HEK293 (cell line): Measurements from ENCODE around the gene PLA2G3.

Source experiments
- CTCF ChIP-seq: fragments of 450-650 bp; formaldehyde crosslinking; IDR thresholded peaks from 2 replicates; pipeline ENCODE4 v1.5.1; 2016; ENCODE audit warnings: missing biosample characterization, missing genetic modification characterization
- REST ChIP-seq: fragments of 450-650 bp; formaldehyde crosslinking; IDR thresholded peaks from 2 replicates; pipeline ENCODE4 v1.5.1; 2016; ENCODE audit warnings: missing biosample characterization, missing genetic modification characterization
- TCF7L2 ChIP-seq: IDR thresholded peaks from 2 replicates; pipeline ENCODE4 v1.6.1; 2011; ENCODE audit warnings: low read depth, mild to moderate bottlenecking, inconsistent platforms, low read length, moderate library complexity, borderline replicate concordance
- YY1 ChIP-seq: fragments of 450-650 bp; formaldehyde crosslinking; IDR thresholded peaks from 2 replicates; pipeline ENCODE4 v1.5.1; 2018; ENCODE audit warnings: missing biosample characterization, missing genetic modification characterization
- ZBTB8A ChIP-seq: fragments of 450-650 bp; formaldehyde crosslinking; IDR thresholded peaks from 2 replicates; pipeline ENCODE4 v1.5.1; 2016; ENCODE audit warnings: missing biosample characterization, missing genetic modification characterization
- ZNF302 ChIP-seq: fragments of 450-650 bp; formaldehyde crosslinking; IDR thresholded peaks from 2 replicates; pipeline ENCODE4 v1.5.1; 2016; ENCODE audit warnings: missing biosample characterization, missing genetic modification characterization, low read depth
- ZNF341 ChIP-seq: fragments of 450-650 bp; formaldehyde crosslinking; IDR thresholded peaks from 2 replicates; pipeline ENCODE4; 2016; ENCODE audit warnings: low read depth, missing biosample characterization, missing genetic modification characterization
- ZNF350 ChIP-seq: fragments of 450-650 bp; formaldehyde crosslinking; IDR thresholded peaks from 2 replicates; pipeline ENCODE4 v1.5.0; 2017; ENCODE audit warnings: missing biosample characterization, mild to moderate bottlenecking, missing genetic modification characterization
- ZNF48 ChIP-seq: fragments of 450-650 bp; formaldehyde crosslinking; IDR thresholded peaks from 2 replicates; pipeline ENCODE4 v1.5.1; 2016; ENCODE audit warnings: missing biosample characterization, missing genetic modification characterization
- ZNF660 ChIP-seq: fragments of 450-650 bp; IDR thresholded peaks from 2 replicates; pipeline ENCODE4 v1.5.1; 2018; ENCODE audit warnings: missing biosample characterization, mild to moderate bottlenecking, missing genetic modification characterization
- ZNF768 ChIP-seq: fragments of 450-650 bp; formaldehyde crosslinking; IDR thresholded peaks from 2 replicates; pipeline ENCODE4 v1.5.1; 2018; ENCODE audit warnings: missing biosample characterization, mild to moderate bottlenecking, missing genetic modification characterization
- ZNF777 ChIP-seq: fragments of 450-650 bp; formaldehyde crosslinking; IDR thresholded peaks from 2 replicates; pipeline ENCODE4 v1.5.1; 2017; ENCODE audit warnings: missing biosample characterization, missing genetic modification characterization, borderline replicate concordance
- TF ChIP-seq, protein P1 (sequence below): fragments of 450-650 bp; formaldehyde crosslinking; optimal IDR thresholded peaks from 2 replicates; pipeline ENCODE3; 2016; ENCODE audit warnings: missing biosample characterization, mild to moderate bottlenecking, missing genetic modification characterization
- TF ChIP-seq, protein P2 (sequence below): fragments of 450-650 bp; IDR thresholded peaks from 2 replicates; pipeline ENCODE4 v1.5.1; 2018; ENCODE audit warnings: missing biosample characterization, missing genetic modification characterization

DNA sequence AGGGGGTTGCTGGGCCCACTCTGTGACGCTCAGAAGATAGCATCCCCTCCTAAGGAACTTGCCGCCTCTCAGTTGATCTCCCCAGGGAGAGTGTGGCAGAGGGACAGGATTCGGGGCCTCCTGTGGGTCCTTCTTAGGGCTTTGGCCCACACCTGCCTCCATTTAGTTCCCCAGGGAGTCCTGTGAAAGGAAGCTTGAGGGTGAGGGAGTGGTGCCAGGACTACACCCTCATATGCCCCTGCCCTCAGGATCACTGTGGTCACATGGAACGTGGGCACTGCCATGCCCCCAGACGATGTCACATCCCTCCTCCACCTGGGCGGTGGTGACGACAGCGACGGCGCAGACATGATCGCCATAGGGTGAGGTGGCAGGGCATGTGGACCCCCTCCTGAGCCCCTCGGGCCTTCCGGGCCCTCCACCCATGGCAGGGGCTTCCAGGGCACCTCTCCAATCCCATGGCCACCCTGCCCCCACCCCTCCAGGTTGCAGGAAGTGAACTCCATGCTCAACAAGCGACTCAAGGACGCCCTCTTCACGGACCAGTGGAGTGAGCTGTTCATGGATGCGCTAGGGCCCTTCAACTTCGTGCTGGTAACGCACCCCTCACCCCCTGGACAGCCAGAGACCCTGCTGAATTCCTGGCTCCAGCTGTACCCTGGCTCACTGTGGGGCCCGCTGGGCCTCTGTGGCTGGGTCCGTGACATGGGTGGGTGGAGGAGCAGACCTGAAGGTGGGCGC lies 14.0 kb downstream of the PLA2G3 start:
- TF ChIP-seq TCF7L2 (no peak), CTCF (no peak), ZNF350 (tag by site-specific recombination) (no peak), ZNF302 (tag by site-specific recombination) (no peak), ZNF660 (tag by site-specific recombination) (no peak), ZNF768 (tag by site-specific recombination) (no peak), ZNF777 (no peak), ZBTB8A (no peak), ZNF48 (tag by site-specific recombination) (no peak), REST (no peak), ZNF341 (tag by site-specific recombination) (no peak), YY1 (tag by site-specific recombination) (no peak)
- TF ChIP-seq, protein P1, sequence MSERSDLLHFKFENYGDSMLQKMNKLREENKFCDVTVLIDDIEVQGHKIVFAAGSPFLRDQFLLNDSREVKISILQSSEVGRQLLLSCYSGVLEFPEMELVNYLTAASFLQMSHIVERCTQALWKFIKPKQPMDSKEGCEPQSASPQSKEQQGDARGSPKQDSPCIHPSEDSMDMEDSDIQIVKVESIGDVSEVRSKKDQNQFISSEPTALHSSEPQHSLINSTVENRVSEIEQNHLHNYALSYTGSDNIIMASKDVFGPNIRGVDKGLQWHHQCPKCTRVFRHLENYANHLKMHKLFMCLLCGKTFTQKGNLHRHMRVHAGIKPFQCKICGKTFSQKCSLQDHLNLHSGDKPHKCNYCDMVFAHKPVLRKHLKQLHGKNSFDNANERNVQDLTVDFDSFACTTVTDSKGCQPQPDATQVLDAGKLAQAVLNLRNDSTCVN (tag by site-specific recombination) = no peak
- TF ChIP-seq, protein P2, sequence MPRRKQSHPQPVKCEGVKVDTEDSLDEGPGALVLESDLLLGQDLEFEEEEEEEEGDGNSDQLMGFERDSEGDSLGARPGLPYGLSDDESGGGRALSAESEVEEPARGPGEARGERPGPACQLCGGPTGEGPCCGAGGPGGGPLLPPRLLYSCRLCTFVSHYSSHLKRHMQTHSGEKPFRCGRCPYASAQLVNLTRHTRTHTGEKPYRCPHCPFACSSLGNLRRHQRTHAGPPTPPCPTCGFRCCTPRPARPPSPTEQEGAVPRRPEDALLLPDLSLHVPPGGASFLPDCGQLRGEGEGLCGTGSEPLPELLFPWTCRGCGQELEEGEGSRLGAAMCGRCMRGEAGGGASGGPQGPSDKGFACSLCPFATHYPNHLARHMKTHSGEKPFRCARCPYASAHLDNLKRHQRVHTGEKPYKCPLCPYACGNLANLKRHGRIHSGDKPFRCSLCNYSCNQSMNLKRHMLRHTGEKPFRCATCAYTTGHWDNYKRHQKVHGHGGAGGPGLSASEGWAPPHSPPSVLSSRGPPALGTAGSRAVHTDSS (tag by site-specific recombination) = no peak
